ENCODE measurements around the gene CS. TPM values are rescaled to one million over a fixed set of nuclear protein-coding genes. Genes with fewer than 3 reads are reported as not detected.

Gene CS
- 90.5 and 139 TPM in 2 replicates for total RNA-seq (2012; rRNA removed)
- 120 and 146 TPM in 2 replicates for polyA plus RNA-seq (2012; rRNA removed)
- 47.1 and 68.1 TPM in 2 replicates for polyA plus RNA-seq (2012; cell fraction: cytosol; rRNA removed)
- polyA plus RNA-seq (2012; cell fraction: nucleus; rRNA removed; ENCODE audit: low replicate concordance): 84.3 and 157 TPM in 2 replicates
- percentile 77 among the genes with signal in this experiment for Bru-seq, nascent RNA
- BruChase-seq, experiment 1, labeled RNA remaining after a 6-hour chase: percentile 95 among the genes with signal in this experiment
- percentile 88 among the genes with signal in this experiment for BruChase-seq, experiment 2, labeled RNA remaining after a 2-hour chase
- long read RNA-seq, transcript CS-201 (11 exons, 2,975 nt): major isoform, 99 of 143 reads
- long read RNA-seq, partial matches to known transcripts: 22 of 143 reads
- long read RNA-seq, other reads (novel, unspliced or antisense): 20 of 143 reads

GRCh38 chr12:56299853-56300643, at the start of gene CS:
Gene CS, minus strand, starts transcription at chr12:56300330. Its CDS starts 129 bp downstream, at chr12:56300201.
- Histone ChIP-seq H3K14ac (replicated peaks; ENCODE audit: low read depth, low read length) (peak within 1 kb of the TSS; percentile 85), H3K79me1 (ENCODE audit: low read depth in 1 of 2, low read length in 2 of 2) (peaks cover 17 to 60% of the 10 kb centered on the region in 2 experiments), H3K56ac (ENCODE audit: extremely low read depth, insufficient read depth, low read length) (peak within 1 kb of the TSS; percentile 84), H2BK15ac (ENCODE audit: low read depth, low read length) (peak within 1 kb of the TSS; percentile 39; the same call in 1 of the 3 replicates), H2AK9ac (replicated peaks; ENCODE audit: low read depth, low read length, poor library complexity) (peak within 1 kb of the TSS; percentile 95), H3K9me1 (ENCODE audit: insufficient read depth, low read length) (peaks cover 11% of the 10 kb centered on the region), H3K4me2 (ENCODE audit: low read depth, low read length) (peak within 1 kb of the TSS; percentile 86), H2AK5ac (ENCODE audit: low read depth, low read length) (peak within 1 kb of the TSS; percentile 72), H3K9me3 (ENCODE audit: control insufficient read depth, insufficient read depth, low read length) (no peaks in the 10 kb centered on the region), H3K27me3 (ENCODE audit: control insufficient read depth, insufficient read depth, low read length) (no peaks in the 10 kb centered on the region), H3K4me1 (ENCODE audit: control insufficient read depth, insufficient read depth, low read length) (peaks cover 9% of the 10 kb centered on the region; the same call in 1 of the 2 replicates), H3K27ac (ENCODE audit: insufficient read depth, low read length) (peak within 1 kb of the TSS; percentile 85), H3K23ac (ENCODE audit: low read depth, low read length) (peak within 1 kb of the TSS; percentile 82), H2AFZ (replicated peaks; ENCODE audit: low read length, poor library complexity) (peak within 1 kb of the TSS; percentile 88), H3K9ac (ENCODE audit: low read depth, low read length) (peak within 1 kb of the TSS; percentile 91), H3K4ac (ENCODE audit: low read depth, low read length) (peak within 1 kb of the TSS; percentile 92), H2BK120ac (ENCODE audit: low read depth, low read length) (peak within 1 kb of the TSS; percentile 38), H4K20me1 (ENCODE audit: insufficient read depth, low read length) (peaks cover 11% of the 10 kb centered on the region; the same call in 1 of the 2 replicates), H2BK20ac (ENCODE audit: low read depth, low read length) (no peak within 1 kb of the TSS), H3K18ac (ENCODE audit: low read depth, low read length) (peak within 1 kb of the TSS; percentile 36; the same call in 1 of the 2 replicates), H3K4me3 (ENCODE audit: insufficient read depth, low read depth, low read length) (peak within 1 kb of the TSS; percentile 85), H2BK5ac (ENCODE audit: low read depth, low read length, poor library complexity, severe bottlenecking) (peak within 1 kb of the TSS; percentile 68), H4K8ac (ENCODE audit: low read depth in 2 of 2, low read length in 2 of 2) (peak within 1 kb of the TSS; percentile 95 to 98), H4K5ac (ENCODE audit: low read depth, low read length) (peak within 1 kb of the TSS; percentile 80), H4K91ac (ENCODE audit: insufficient read depth, low read depth, low read length) (peak within 1 kb of the TSS; percentile 89), H3K36me3 (ENCODE audit: control insufficient read depth, insufficient read depth, low read length) (peaks cover 6% of the 10 kb centered on the region)
- DNase-seq: peak; percentile 95
- dilution Hi-C loops (cut with HindIII; ENCODE audit: low sequenced_read_pairs, unreplicated experiment): no loop called here
- 0% methylated on average over 26 of the region's 63 CpGs; no CpG with 5 or more reads in 1 of the 2 experiments for WGBS, 2 experiments (ENCODE audit: extremely low coverage in 2 of 2, insufficient read length in 1 of 2)
- no TSS peak for BruUV-seq (replicated peaks)
- intact Hi-C loops (cut with micrococcal nuclease): no loop called here
- ChIA-PET POLR2A (ENCODE audit: unreplicated experiment) (no interaction called here), CTCF (no interaction called here)
- peak; percentile 99 for ATAC-seq (ENCODE audit: low read depth)
- in situ Hi-C loops (cut with MboI; ENCODE audit: low sequenced_read_pairs): no loop called here
- TF ChIP-seq NFE2L2 (IDR thresholded peaks at IDR 0.05; ENCODE audit: low read depth, low read length) (no peak), RAD21 (IDR thresholded peaks at IDR 0.05; ENCODE audit: low read length) (no peak), SMC3 (IDR thresholded peaks at IDR 0.05; ENCODE audit: low read depth, low read length) (no peak), CTCF (conservative IDR thresholded peaks at IDR 0.05; ENCODE audit: low read depth, low read length) (no peak), MAFK (IDR thresholded peaks at IDR 0.05; ENCODE audit: low read depth, low read length) (no peak), POLR2A (IDR thresholded peaks at IDR 0.05; ENCODE audit: low read depth, low read length) (peak; percentile 47), BHLHE40 (IDR thresholded peaks at IDR 0.05; ENCODE audit: low read depth, low read length) (peak; percentile 55), USF2 (IDR thresholded peaks at IDR 0.05; ENCODE audit: low read depth, low read length) (no peak), ELK1 (IDR thresholded peaks at IDR 0.05; ENCODE audit: borderline replicate concordance, low read depth, low read length) (no peak), MXI1 (IDR thresholded peaks at IDR 0.05; ENCODE audit: borderline replicate concordance, low read depth, low read length) (peak; percentile 94), RFX5 (IDR thresholded peaks at IDR 0.05; ENCODE audit: low read depth, low read length) (no peak), RCOR1 (IDR thresholded peaks at IDR 0.05; ENCODE audit: insufficient replicate concordance, low read length) (no peak)
